NCI-H1694 treated with DMSO at 0.1 percent for 48 hours (cell line): ENCODE data around the gene SDK1.
"Not testable (repeated sequence)": the region's sequence is repeated elsewhere in the genome, so short reads cannot be mapped to it uniquely, and the experiment has no call there.

Experiments
- DNase-seq: peaks from one replicate; lab custom pipeline; 2025; lab: John Stamatoyannopoulos, UW

Gene SDK1

DNA sequence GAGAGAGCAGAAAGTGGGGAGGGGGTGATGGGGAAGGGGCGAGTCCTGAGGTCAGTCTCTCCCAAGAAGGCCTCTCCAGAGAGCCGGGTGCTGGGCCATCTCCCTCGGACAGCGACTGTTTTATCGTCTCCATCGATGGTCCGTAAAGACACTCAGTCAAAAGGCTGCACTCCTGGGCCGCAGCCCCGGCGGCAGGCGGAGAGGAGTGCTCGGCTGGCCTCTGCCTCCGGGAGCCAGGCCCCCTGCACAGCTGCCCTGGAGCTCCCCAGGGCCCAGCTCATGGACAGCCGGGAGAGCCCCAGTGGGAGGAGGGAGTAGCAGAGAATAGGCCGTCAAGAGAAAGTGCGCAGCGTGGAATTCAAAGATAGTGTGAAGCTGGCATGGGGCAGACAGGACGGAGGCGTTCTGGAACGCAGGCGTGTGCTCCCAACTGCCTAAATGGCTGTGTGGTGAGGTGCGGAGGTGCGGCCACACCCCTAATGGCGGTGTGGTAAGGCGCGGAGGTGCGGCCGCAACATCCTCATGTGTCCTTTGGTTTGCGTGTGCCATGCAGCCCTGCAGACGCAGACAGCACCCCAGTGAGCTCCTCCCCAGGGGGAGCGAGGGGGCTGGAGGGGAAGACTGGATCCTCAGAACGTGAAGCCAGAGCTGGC lies 903.6 kb downstream of the SDK1 start:
- no peak for DNase-seq

DNA sequence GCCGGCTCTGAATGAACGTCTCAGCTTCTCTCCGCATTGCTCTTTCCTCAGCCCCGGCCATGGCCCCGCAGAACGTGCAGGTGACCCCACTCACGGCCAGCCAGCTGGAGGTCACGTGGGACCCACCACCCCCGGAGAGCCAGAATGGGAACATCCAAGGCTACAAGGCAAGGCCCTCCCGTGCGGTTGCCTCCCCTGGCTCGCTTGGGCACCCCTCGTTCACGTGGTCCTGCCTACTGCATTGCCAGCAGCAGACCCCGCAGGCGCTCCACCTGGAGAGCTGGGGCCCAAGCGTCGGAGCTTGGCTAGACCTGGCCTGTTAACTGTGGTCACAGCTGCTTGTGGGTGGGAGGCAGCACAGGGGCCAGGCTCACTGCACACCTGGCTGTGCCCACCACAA lies 904.8 kb downstream of the SDK1 start:
- no peak for DNase-seq

DNA sequence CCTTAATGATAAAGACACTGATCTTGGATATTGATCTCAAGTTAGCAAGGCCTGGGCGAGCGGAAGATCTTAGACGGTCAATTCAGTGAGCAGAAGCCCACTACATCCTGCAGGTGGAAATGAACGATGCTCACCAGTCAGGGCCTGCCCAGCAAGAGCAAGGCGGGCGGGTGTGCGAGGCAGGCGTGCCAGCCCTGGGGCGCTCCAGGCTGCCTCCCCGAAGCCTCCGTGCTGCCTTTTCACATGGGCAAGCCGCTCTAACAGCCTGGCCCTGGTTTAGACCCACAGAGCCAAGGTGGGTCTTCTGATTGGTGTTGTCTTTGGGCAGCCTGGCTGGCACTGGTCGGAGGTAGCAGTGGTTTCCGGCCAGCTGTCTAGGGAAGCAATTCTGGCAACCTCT lies 906.0 kb downstream of the SDK1 start:
- no peak for DNase-seq

DNA sequence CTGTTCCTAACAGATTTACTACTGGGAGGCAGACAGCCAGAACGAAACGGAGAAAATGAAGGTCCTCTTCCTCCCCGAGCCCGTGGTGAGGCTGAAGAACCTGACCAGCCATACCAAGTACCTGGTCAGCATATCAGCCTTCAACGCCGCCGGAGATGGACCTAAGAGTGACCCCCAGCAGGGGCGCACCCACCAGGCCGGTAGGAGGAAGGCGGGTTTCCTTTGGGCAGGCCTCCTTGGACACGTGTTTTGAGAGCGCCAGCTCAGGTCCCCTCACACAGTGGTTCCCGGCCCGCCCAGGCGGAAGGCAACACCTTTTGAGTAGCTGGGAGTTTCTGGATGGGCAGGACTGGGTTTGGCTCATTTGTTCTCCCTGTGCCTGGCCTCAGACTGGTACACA lies 907.0 kb downstream of the SDK1 start:
- DNase-seq = no peak

DNA sequence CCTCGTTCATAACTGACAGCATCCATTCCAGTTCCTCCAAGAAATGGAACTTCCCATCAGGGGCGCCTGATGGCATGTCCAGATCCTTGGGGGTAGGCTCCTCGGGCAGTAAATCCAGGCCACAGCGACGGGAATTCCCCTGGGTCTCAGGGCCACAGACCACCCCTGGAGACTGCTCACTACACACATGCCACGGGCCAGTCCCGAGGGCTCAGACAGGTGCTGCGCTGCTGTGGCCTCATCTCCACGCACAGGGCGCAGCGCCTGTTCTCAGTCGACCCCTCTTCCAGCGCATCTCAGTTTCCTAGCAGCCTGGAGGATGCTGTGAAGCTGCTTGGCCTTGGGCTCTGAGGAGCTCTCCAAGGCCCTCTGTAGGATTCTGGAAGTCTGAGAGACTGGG lies 907.5 kb downstream of the SDK1 start:
- no peak for DNase-seq

DNA sequence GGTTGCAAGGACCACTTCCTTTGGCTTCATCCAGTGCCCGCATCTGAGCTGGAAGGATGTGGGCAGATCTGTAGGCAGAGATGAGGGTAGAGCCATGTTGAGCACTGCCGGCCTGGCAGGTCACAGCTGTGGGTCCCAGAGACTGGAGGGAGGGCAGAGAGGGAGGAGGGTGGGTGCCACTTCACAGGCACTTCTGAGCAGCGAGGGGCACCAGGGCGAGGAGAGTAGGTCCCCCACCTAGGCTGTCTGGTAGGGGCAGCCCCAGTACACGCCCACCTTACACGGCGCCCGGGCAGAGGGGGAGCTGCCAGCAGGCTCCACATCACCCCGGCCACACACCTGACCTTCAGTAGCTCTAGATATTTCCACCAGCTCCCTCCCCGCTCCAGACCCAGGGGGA lies 908.1 kb downstream of the SDK1 start:
- no peak for DNase-seq

DNA sequence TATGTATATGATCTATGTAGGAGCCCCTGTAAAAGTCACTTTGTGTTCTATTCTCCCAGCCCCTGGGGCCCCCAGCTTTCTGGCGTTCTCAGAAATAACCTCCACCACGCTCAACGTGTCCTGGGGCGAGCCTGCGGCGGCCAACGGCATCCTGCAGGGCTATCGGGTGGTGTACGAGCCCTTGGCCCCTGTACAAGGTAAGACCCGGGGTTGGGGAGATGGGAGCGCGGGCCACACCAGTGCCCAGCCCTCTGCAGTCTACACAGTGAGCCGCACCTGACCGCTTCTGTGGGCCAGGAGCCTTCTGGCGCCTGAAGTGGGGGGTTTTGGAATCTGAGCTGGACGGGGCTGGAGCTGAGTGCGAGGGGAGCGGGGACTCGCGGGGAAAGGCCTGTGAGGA lies 908.9 kb downstream of the SDK1 start:
- DNase-seq = no peak

DNA sequence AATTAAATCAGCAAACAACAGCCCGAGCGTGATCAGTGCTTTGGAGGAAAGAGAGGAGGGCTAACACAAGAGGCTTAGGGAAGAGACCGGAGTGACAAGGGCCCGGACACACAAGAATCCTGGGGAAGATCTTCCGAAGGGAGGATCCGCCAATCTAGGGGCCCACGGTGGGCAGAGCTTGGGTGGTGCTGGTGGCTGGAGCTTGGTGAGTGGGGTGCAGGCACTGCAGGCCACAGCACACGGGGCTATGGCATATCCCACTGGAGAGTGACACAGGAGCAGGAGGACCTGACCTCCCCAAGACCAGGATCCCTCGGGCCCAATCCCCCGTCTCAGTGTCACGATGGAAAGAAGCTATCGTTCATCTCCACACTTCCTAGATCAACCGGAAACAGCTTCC lies 909.8 kb downstream of the SDK1 start:
- DNase-seq = no peak

DNA sequence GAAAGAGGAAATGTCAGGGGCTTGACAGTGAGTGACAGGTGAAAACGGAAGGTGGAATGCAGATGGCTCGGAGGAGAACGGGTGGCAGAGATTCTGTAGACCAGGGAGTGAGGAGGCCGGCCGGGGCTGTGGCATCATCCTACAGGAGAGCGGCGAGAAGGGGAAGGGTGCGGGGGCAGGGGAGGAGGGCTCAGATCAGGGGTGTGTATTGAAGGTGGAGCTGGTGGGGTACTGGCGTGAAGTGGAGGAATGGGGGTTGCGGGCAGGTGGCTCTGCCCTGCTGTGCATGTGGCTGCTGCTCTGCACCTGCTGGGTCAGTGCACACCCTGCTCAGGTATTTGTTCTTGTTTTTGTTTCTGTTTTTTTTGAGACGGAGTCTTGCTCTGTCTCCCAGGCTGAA lies 910.2 kb downstream of the SDK1 start:
- no peak for DNase-seq

DNA sequence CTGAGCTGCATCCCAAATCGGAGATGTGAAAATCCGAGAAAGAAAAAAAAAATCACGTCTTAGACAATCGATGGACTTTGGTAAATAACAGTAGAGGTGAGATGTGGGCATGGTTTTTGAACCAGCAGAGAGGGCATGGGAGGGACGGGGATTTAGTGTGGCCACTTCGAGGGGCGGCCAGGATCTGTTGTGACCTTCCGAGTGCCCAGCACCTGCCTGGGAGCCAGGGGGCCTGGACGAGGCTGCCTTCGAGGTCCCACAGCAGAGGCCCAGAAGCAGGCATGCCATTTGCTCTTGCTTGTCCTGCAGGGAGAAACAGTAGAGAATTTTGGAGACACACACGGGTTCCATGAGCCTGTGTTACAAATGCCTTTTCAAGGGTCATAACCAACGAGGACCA lies 911.3 kb downstream of the SDK1 start:
- no peak for DNase-seq

DNA sequence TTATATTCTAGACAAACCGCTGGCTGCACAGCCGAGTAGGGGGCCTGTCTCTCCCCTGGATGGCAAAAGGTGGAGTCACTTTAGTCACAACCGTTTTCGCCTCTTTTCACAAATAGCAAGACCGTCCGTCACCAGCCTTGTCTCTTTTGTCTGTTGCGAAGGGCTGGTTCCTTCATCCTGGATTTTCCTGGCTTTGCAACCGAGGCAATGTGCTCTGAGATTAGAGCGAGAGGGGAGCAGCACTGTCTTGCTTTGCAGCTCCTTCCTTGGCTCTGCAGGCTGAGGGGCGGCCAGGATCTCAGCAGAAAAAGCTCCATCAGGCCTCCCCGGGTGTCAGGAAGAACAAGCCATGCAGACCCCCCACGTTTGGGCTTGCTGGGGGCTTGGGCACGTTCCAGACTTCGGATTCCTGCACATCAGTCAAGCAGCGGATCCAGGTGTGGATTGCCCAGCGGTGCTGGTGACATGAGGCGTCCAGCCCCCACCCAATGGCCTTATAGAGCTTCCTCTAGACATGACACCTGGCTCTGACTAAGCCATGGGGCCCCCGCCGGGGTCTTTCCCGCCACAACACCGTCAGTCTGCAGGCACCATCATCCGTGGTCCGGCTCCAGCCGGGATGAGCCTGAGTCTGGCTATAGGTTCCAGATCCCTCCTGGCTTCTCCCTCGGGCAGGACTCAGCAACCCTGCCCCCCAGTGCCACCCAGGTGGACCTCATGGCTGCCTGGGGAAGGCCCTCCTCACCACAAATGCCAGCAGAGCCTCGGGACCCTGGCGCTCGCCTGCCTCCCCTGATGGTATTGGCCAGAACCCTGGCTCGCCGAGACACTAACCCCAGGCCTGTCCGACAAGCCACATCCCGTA lies 913.5 kb downstream of the SDK1 start:
- no peak for DNase-seq

DNA sequence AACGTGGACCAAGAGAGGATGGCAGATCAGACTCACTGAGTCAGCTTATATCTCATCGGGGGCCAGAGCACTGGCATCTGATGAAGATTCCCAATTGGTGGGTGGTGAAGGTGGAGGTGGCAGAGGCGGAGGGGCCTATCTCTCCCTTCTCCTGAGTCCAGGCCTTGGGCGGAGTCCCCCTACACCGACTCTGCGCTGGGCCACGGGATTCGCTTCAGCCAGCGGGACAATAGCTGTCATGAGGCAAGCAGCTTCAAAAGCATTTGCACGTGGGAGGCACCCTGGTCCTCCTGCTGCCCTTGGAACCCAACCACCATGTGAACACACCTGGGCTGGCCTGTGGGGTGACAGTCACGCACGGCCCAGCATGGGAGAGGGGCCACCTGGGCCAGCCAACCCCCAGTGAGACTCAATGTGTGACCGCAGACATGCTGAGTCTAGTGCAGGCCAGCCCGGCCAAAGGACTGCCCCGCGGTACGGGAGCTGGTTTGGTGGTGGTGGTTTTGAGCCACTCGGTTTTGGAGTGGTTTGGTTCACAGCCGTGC lies 914.2 kb downstream of the SDK1 start:
- no peak for DNase-seq

DNA sequence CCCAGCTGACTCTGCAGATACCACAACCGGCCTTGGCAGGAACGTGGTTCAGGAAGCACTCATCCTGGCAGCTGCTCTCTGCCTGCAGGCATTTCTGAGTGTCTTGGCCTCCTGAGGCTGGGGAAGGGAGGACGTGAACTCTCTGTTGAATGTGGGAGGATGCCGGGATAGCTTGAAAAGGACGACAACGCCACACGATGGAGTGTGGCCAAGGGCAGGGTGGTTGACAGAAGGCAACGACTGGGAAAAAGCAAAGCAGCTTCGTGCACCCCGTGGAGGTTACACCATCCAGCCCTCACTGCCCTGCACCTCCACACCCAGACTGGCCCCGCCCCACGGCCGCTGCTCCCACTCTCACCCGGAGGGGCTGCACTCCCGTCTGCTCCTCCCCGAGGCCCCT lies 915.0 kb downstream of the SDK1 start:
- DNase-seq = no peak

DNA sequence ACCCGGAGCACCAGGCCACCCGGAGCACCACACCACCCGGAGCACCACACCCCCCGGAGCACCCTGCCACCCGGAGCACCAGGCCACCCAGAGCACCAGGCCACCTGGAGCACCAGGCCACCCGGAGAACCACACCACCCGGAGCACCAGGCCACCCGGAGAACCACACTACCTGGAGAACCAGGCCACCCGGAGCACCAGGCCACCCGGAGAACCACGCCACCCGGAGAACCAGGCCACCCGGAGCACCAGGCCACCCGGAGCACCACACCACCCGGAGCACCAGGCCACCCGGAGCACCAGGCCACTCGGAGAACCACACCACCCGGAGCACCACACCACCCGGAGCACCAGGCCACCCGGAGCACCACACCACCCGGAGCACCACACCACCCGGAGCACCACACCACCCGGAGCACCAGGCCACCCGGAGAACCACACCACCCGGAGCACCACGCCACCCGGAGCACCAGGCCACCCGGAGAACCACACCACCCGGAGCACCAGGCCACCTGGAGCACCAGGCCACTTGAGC lies 916.1 kb downstream of the SDK1 start:
- DNase-seq = not testable (repeated sequence)

DNA sequence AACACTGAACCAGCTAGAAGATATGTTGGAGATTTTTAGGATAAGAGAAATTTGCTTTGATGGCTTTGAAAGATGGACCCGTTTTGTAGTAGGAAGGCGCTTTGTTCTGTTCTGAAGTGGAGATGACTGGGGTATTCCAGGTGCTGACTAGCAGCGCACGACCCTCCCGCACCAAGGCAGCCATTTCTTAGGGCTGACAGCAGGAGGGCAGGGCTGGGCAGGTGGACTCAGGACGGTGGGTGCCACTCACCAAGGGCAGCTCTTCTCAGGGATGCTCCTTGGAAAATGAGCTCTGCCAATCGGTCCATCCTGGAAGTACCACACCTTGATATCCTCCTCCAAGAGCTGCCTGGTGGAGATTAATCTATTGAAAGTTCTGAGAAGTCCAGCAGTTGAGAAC lies 917.4 kb downstream of the SDK1 start:
- DNase-seq = no peak

DNA sequence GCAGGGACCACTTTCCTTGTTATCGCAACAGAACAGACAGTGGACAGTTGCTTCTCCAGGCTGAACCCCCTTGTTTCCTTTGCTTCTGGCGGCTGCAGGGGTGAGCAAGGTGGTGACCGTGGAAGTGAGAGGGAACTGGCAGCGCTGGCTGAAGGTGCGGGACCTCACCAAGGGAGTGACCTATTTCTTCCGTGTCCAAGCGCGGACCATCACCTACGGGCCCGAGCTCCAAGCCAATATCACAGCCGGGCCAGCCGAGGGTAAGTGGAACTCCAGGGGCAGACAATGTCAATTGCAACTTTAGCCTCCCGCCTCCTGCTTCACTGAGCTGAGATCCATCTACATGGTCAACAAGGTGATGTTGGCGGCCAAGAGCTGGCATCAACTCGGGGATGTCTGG lies 919.0 kb downstream of the SDK1 start:
- DNase-seq = no peak

DNA sequence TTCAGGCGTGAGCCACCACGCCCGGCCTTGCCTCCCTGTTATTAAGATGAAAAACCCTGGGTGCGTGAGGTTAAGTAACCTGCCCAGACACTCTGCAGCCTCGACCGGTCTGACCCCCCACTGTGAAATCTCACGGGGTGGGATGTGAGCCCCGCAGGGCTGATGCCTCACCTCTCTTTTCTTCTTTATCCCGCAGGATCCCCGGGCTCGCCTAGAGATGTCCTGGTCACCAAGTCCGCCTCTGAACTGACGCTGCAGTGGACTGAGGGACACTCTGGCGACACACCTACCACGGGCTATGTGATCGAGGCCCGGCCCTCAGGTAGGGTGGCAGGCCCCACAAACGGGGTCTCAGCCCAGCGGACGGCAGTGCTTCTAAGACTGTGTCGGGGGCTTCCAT lies 920.0 kb downstream of the SDK1 start:
- no peak for DNase-seq

DNA sequence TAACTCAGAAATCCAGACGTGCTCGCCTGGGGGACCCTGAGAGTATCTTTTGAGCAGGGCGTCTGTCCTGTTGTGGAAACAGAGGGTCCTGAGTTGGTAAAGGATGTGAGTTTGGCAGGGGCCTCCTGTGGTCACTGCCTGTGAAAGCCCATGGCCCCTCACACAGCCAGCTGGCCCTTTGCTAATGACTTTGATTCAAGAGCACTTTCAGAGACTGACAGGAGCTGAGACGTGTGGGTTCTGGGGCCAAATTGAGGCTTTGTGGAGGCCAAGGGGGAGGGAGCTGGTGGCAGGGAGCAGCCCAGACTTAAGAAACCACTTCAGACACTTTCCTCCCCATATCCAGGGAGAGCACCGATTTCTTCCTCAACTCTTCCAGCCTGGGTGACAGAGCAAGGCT lies 921.6 kb downstream of the SDK1 start:
- no peak for DNase-seq

DNA sequence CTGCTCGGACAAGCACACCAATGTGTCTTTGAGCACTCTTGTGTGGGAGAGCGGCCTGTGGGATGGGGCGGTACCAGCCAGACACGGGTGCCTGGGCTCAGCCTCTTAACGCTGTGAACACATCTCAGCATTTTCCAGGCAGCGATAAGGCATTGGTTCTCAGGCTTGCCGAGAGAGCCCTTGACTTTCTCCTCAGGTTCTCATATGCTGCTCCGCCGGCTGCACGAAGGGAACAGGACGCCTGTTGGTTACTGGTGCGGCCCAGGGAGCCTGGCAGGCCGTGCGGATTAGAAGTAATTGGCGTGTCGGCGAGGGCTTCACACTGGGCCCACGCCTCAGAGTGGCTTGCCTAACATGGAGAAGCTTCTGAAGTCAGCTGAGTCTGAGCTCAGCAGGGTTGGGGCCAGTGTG lies 924.3 kb downstream of the SDK1 start:
- no peak for DNase-seq

DNA sequence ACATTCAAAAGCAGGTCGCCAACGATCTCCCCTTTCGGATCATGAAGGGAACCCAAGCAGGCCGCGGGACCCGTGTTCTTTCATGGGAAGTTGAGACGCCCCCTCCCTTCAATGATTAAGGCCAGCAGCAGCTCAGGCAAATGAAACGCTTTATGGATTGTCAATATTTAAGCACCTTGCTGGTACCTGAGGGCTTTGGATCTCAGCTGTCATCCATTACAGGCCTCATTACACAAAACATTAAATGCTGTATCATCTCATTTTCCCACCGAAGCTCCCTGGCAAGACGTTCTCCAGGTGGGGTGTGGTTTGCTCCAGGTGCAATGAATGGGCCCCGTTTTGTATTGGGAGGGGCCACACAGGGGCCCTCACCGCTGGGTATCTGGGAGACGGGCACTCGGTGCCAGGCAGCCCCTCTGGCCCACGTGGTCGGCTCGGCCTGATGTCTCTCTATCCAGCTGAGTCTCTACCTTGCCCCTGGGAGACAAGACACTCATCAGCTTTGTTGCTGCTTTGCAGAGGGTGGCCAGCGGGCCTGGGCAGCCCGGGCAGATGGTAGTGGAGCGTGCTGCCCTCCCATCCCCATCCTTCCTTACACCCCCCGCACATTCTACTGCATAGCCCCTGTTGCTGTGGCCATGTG lies 925.0 kb downstream of the SDK1 start:
- no peak for DNase-seq

DNA sequence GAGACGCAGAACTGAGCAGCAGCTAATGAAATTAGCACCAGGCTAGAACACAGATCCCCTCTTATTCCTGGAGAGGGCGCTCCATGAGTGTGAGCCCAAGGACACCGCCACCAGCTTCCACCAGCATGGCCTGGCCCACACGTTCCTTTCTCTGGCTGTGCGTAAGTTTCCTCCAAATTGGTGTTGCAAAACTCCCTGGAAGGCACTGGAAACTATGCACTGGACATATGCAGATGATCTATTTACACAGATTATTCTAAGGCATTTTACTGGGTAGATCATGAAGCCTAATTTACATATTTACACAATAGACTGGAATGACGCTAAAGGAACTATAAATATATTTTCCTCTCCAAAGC lies 925.5 kb downstream of the SDK1 start:
- DNase-seq = peak; percentile 18

DNA sequence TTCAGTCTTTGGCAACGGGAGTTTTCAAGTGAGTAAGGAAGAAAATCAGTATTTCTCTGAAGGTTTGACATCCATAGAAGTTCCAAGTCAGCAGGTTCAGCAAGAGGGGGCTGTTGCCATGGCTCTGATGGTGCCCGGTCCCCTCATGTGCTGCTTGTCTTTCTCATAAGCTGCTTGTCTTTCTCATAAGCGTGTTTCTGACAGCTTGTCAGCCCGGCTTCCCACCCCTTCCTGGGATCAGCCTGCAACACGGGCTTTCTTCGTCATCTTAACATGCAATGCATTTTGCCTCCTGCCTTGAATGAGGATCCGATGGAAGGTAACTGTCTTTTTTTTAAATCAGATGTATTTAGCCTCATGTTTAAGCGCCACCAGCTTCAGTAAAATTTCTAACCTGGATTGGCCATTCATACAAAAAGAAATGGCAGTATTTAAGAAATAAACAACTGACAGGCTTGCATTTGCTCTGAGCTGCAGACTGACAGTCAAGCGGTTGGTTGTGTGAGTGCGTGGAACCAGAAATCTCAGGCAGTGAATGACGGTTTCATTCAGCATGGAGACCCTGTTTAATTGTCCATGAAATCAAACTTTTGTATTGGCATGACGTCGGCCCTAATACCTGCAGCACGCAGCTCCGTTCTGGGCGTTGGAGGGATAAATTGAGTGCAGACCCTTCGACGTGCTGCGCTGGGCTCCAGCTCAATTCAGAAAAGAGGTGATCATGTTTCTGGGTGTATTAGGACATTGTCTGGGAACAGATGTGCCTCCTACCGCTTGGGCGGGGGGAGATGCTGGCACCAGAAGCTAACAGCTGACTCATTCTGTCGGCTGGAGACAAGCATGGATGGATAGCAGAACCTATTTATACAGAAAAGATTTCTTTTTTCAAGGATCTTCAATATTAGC lies 926.3 kb downstream of the SDK1 start:
- DNase-seq = peak; percentile 73
